PC-3 (cell line): ENCODE measurements around the gene CD4. TPM values are rescaled to one million over a fixed set of nuclear protein-coding genes. Genes with fewer than 3 reads are reported as not detected.

ENCODE experiments used
- ATAC-seq: fragments of 200-7000 bp; cut with Tn5 transposase; 2 replicates; pipeline ENCODE4 v1.9.1; 2020; ENCODE audit warnings: mild to moderate bottlenecking, moderate library complexity
- BruUV-seq: library from RNA; stranded (reverse); fragments of 400-500 nt; replicated peaks from 2 replicates; lab custom pipeline; 2021; lab: Mats Ljungman, UMichigan
- CTCF ChIA-PET: fragments of 300-600 bp; sonication (Branson Sonifier 250); formaldehyde crosslinking; loops from one replicate; lab custom pipeline; 2022; ENCODE audit warnings: antibody characterized with exemption; lab: Charles Lee
- POLR2A ChIA-PET: fragments of 300-600 bp; sonication (Branson Sonifier 250); formaldehyde crosslinking; loops from one replicate; lab custom pipeline; 2022; ENCODE audit warnings: antibody characterized with exemption; ENCODE audit not compliant: unreplicated experiment; lab: Charles Lee
- DNase-seq: peaks from one replicate; pipeline ENCODE4 v3.0.0-alpha.2; 2015
- H2AFZ ChIP-seq: fragments of 300-600 bp; sonication (generic); 2 replicates; pipeline ENCODE4 v1.6.0; 2016; ENCODE audit warnings: antibody characterized with exemption, low read length
- H3F3A ChIP-seq: fragments of 300-600 bp; sonication (generic); one replicate; pipeline ENCODE4 v1.6.0; 2017; ENCODE audit warnings: antibody characterized with exemption, low read length, control low read depth, mild to moderate bottlenecking; ENCODE audit not compliant: unreplicated experiment
- H3K27ac ChIP-seq: fragments of 300-600 bp; sonication (generic); 2 replicates; pipeline ENCODE4 v1.5.1; 2016; ENCODE audit warnings: mild to moderate bottlenecking, low read length
- H3K27me3 ChIP-seq: fragments of 300-600 bp; sonication (generic); 2 replicates; pipeline ENCODE4 v1.6.1; 2016; ENCODE audit warnings: low read length, mixed read lengths
- H3K36me3 ChIP-seq: fragments of 300-600 bp; sonication (generic); 2 replicates; pipeline ENCODE4 v1.6.1; 2016; ENCODE audit warnings: low read depth, mixed run types, low read length, mixed read lengths
- H3K4me1 ChIP-seq: fragments of 300-600 bp; sonication (generic); 2 replicates; pipeline ENCODE4 v1.5.1; 2016; ENCODE audit warnings: low read length; ENCODE audit not compliant: insufficient read depth
- H3K4me2 ChIP-seq: fragments of 300-600 bp; sonication (generic); 2 replicates; pipeline ENCODE4 v1.6.0; 2016; ENCODE audit warnings: low read length
- H3K4me3 ChIP-seq: fragments of 300-600 bp; sonication (generic); 2 replicates; pipeline ENCODE4 v1.5.1; 2016; ENCODE audit warnings: mild to moderate bottlenecking, low read length, mixed read lengths
- H3K79me2 ChIP-seq: fragments of 300-600 bp; sonication (generic); 2 replicates; pipeline ENCODE4 v1.6.1; 2017; ENCODE audit warnings: low read length, mixed read lengths
- H3K9ac ChIP-seq: fragments of 300-600 bp; sonication (generic); 2 replicates; pipeline ENCODE4 v1.6.0; 2016; ENCODE audit warnings: mild to moderate bottlenecking, low read length
- H3K9me2 ChIP-seq: fragments of 300-600 bp; sonication (generic); replicated peaks from 2 replicates; pipeline ENCODE4 v1.6.1; 2016; ENCODE audit warnings: mixed run types, low read length, mixed read lengths
- H3K9me3 ChIP-seq: fragments of 300-600 bp; sonication (generic); 2 replicates; pipeline ENCODE4 v1.6.1; 2016; ENCODE audit warnings: low read length, mixed read lengths
- H4K20me1 ChIP-seq: fragments of 300-600 bp; sonication (generic); 2 replicates; pipeline ENCODE4 v1.6.1; 2016; ENCODE audit warnings: low read length, mixed read lengths
- CTCF ChIP-seq: fragments of 300-600 bp; sonication (generic); conservative IDR thresholded peaks from 2 replicates; pipeline ENCODE4 v1.5.1; 2017; ENCODE audit warnings: antibody characterized with exemption, low read depth, mild to moderate bottlenecking, low read length
- EZH2 ChIP-seq: fragments of 300-600 bp; sonication (generic); IDR thresholded peaks from one replicate; pipeline ENCODE4 v1.6.1; 2017; ENCODE audit warnings: antibody characterized with exemption, mild to moderate bottlenecking, low read length; ENCODE audit not compliant: unreplicated experiment
- EZH2phosphoT487 ChIP-seq: fragments of 300-600 bp; sonication (generic); IDR thresholded peaks from 2 replicates; pipeline ENCODE4 v1.6.1; 2018; ENCODE audit warnings: mild to moderate bottlenecking, antibody characterized with exemption, low read length, borderline replicate concordance
- intact Hi-C: fragments of 100-400 bp; cut with micrococcal nuclease; formaldehyde crosslinking; loops from 2 replicates; pipeline ENCODE4 v1.9.0; 2023
- total RNA-seq: library from RNA; depleted of rRNA; stranded (reverse); fragments of >200 nt; gene quantifications from 2 replicates; pipeline ENCODE4 v1.2.3, GENCODE V29; 2014

CD4 gene
- total RNA-seq, 1 experiment from 2014 or later, result not detected

- Histone ChIP-seq H4K20me1 (no peaks in the 10 kb centered on the region), H3F3A (no peaks in the 10 kb centered on the region), H3K9me2 (no peaks in the 10 kb centered on the region), H3K36me3 (no peaks in the 10 kb centered on the region), H3K4me2 (no peak overlapping the region), H3K9me3 (no peaks in the 10 kb centered on the region), H2AFZ (no peak overlapping the region), H3K9ac (no peak overlapping the region), H3K4me3 (no peak overlapping the region), H3K79me2 (no peaks in the 10 kb centered on the region), H3K27me3 (no peaks in the 10 kb centered on the region), H3K27ac (no peak overlapping the region), H3K4me1 (no peaks in the 10 kb centered on the region)
- ChIA-PET CTCF (no interaction called here), POLR2A (no interaction called here)
- intact Hi-C loops, result no loop called here
- ATAC-seq (no peak; the same call in 1 of the 2 replicates), DNase-seq (no peak)
- BruUV-seq, result no TSS peak
- TF ChIP-seq EZH2 (no peak), CTCF (no peak), EZH2phosphoT487 (no peak)
Measured at GRCh38 chr12:6819106-6820030, 30.0 kb downstream of the CD4 start.

- ChIA-PET CTCF (no interaction called here), POLR2A (no interaction called here)
- no peaks in the 10 kb centered on the region for H3K27me3 ChIP-seq
Measured at GRCh38 chr12:6820166-6820565, 30.8 kb downstream of the CD4 start.

More at GRCh38 chr12:6820166-6820565, 30.8 kb downstream of the CD4 start:
- no peak overlapping the region for H3K27ac ChIP-seq
- no peaks in the 10 kb centered on the region for H3K9me3 ChIP-seq
- no peak overlapping the region for H3K4me2 ChIP-seq
- no peak for TF ChIP-seq EZH2phosphoT487
- no peak for TF ChIP-seq EZH2
- no peak for TF ChIP-seq CTCF
- no peaks in the 10 kb centered on the region for H3K36me3 ChIP-seq
- no peaks in the 10 kb centered on the region for H3K79me2 ChIP-seq
- no peak for ATAC-seq
- no peak overlapping the region for H2AFZ ChIP-seq
- no peak for DNase-seq
- H3K9me2 ChIP-seq, result no peaks in the 10 kb centered on the region
- H3K4me3 ChIP-seq, result no peak overlapping the region
- H4K20me1 ChIP-seq, result no peaks in the 10 kb centered on the region
- H3K9ac ChIP-seq, result no peak overlapping the region
- H3K4me1 ChIP-seq, result no peaks in the 10 kb centered on the region
- intact Hi-C loops, result no loop called here
- no TSS peak for BruUV-seq
- no peaks in the 10 kb centered on the region for H3F3A ChIP-seq
